B cell (primary cell): ENCODE data around the gene TP53BP1. TPM values are rescaled to one million over a fixed set of nuclear protein-coding genes. Genes with fewer than 3 reads are reported as not detected.

ENCODE experiments used
- ATAC-seq: fragments of 200-7000 bp; cut with Tn5 transposase; one replicate; pipeline ENCODE4 v1.10.0; 2021; ENCODE audit warnings: low read depth, mild to moderate bottlenecking, moderate number of reproducible peaks, moderate library complexity
- CTCF ChIA-PET: fragments of 350-600 bp; sonication (Branson Sonifier 250); formaldehyde crosslinking; loops from one replicate; lab custom pipeline; 2021; ENCODE audit warnings: antibody characterized with exemption, inconsistent platforms; lab: Charles Lee
- POLR2A ChIA-PET: fragments of 350-600 bp; sonication (Branson Sonifier 250); formaldehyde crosslinking; loops from one replicate; lab custom pipeline; 2021; ENCODE audit warnings: antibody characterized with exemption; lab: Charles Lee
- DNase-seq: peaks from one replicate; pipeline ENCODE4 v3.0.0; 2013
- H2AFZ ChIP-seq: 2 replicates; pipeline ENCODE4 v1.6.1; 2012; ENCODE audit warnings: mild to moderate bottlenecking, low read depth, low read length; ENCODE audit not compliant: insufficient read depth, poor library complexity, severe bottlenecking
- H3K27ac ChIP-seq, 2 donors: 1 replicate in 1 of 2; 2 replicates in 1 of 2; pipeline ENCODE4 v1.5.1; 2012 to 2013; ENCODE audit warnings: low read length in 2 of 2, mild to moderate bottlenecking in 2 of 2, moderate library complexity in 1 of 2
- H3K27me3 ChIP-seq, 4 experiments: fragments of 200-600 bp in 1 of 4; sonication (generic) in 1 of 4; replicated peaks in 1 of 4; 1 replicate in 2 of 4; 2 replicates in 2 of 4; pipeline versions ENCODE4 v1.6.1 to v1.7.0; 2013 to 2016; ENCODE audit warnings: low read length in 3 of 4, mild to moderate bottlenecking in 2 of 4, mixed read lengths in 1 of 4, moderate library complexity in 1 of 4; ENCODE audit not compliant: insufficient read depth in 4 of 4, control insufficient read depth in 3 of 4; ENCODE audit errors: control extremely low read depth in 1 of 4
- H3K36me3 ChIP-seq, 2 experiments: replicated peaks in 1 of 2; 1 replicate in 1 of 2; 2 replicates in 1 of 2; pipeline versions ENCODE4 v1.6.1 to v1.7.1; 2013; ENCODE audit warnings: low read length in 1 of 2; ENCODE audit not compliant: insufficient read depth in 2 of 2, control insufficient read depth in 1 of 2; ENCODE audit errors: control extremely low read depth in 1 of 2, extremely low read depth in 1 of 2
- H3K4me1 ChIP-seq, 2 donors: fragments of 200-600 bp in 1 of 2; sonication (generic) in 1 of 2; 1 replicate in 1 of 2; 2 replicates in 1 of 2; pipeline versions ENCODE4 v1.5.1 to v1.6.1; 2013 to 2017; ENCODE audit warnings: low read length in 2 of 2; ENCODE audit not compliant: control insufficient read depth in 2 of 2, insufficient read depth in 2 of 2
- H3K4me2 ChIP-seq: replicated peaks from 2 replicates; pipeline ENCODE3; 2012; ENCODE audit warnings: mild to moderate bottlenecking, low read depth, low read length; ENCODE audit not compliant: poor library complexity, severe bottlenecking
- H3K4me3 ChIP-seq, 5 experiments: fragments of 200-600 bp in 1 of 5; sonication (generic) in 1 of 5; 1 replicate in 3 of 5; 2 replicates in 2 of 5; pipeline versions ENCODE4 v1.5.1 to v1.7.0; 2011 to 2016; ENCODE audit warnings: low read length in 4 of 5, mild to moderate bottlenecking in 4 of 5, low read depth in 2 of 5, control low read depth in 1 of 5, moderate library complexity in 1 of 5; ENCODE audit not compliant: insufficient read depth in 1 of 5; ENCODE audit errors: control extremely low read depth in 1 of 5, extremely low read depth in 1 of 5
- H3K79me2 ChIP-seq: fragments of 200-600 bp; sonication (generic); one replicate; pipeline ENCODE4 v1.6.0; 2016; ENCODE audit warnings: low read length; ENCODE audit not compliant: control insufficient read depth, insufficient read depth
- H3K9ac ChIP-seq: fragments of 200-600 bp; sonication (generic); 2 replicates; pipeline ENCODE4 v1.6.1; 2017; ENCODE audit warnings: mild to moderate bottlenecking, low read length, moderate library complexity
- H3K9me3 ChIP-seq, 3 donors: one replicate each; pipeline versions ENCODE4 v1.6.1 to v1.7.1; 2013; ENCODE audit warnings: low read length in 2 of 3; ENCODE audit not compliant: control insufficient read depth in 2 of 3, insufficient read depth in 1 of 3; ENCODE audit errors: control extremely low read depth in 1 of 3
- H4K20me1 ChIP-seq: 2 replicates; pipeline ENCODE4 v1.6.0; 2012; ENCODE audit warnings: mild to moderate bottlenecking, low read length; ENCODE audit not compliant: insufficient read depth, control insufficient read depth, poor library complexity, severe bottlenecking
- H3K27ac Mint-ChIP-seq: one replicate; pipeline ENCODE4 v1.8.0; 2021; ENCODE audit warnings: mixed read lengths
- H3K27me3 Mint-ChIP-seq: one replicate; pipeline ENCODE4 v1.8.0; 2021; ENCODE audit warnings: mixed read lengths
- H3K4me1 Mint-ChIP-seq: one replicate; pipeline ENCODE4 v1.8.0; 2021; ENCODE audit warnings: mixed read lengths
- H3K4me3 Mint-ChIP-seq: one replicate; pipeline ENCODE4 v1.8.0; 2021; ENCODE audit warnings: mixed read lengths
- H3K9me3 Mint-ChIP-seq: one replicate; pipeline ENCODE4 v1.8.0; 2022; ENCODE audit warnings: mixed read lengths; ENCODE audit not compliant: insufficient read depth
- EZH2 ChIP-seq: IDR thresholded peaks from 2 replicates; pipeline ENCODE4 v1.6.1; 2012; ENCODE audit warnings: borderline replicate concordance, low read depth, mild to moderate bottlenecking, moderate library complexity, low read length; ENCODE audit not compliant: insufficient read depth, poor library complexity, severe bottlenecking
- WGBS: methylation state at CpG from one replicate; pipeline ENCODE4 v1.1.5; 2013; ENCODE audit warnings: missing lambda C conversion rate; ENCODE audit not compliant: insufficient coverage; 5-methylcytosine and 5-hydroxymethylcytosine counted together
- intact Hi-C: fragments of 100-400 bp; cut with micrococcal nuclease; formaldehyde crosslinking; loops from one replicate; pipeline ENCODE4 v1.10.0; 2022
- polyA plus RNA-seq: library from polyadenylated mRNA; depleted of rRNA; stranded (reverse); fragments of >200 nt; gene quantifications from 2 replicates; pipeline ENCODE4 v1.2.3, GENCODE V29; 2012
- total RNA-seq, 2 donors: library from RNA; stranded (reverse); fragments of 120-200 nt in 1 of 2; gene quantifications; 1 replicate in 1 of 2; 2 replicates in 1 of 2; pipeline versions ENCODE4 v1.2.3 to v1.2.4, GENCODE V29; 2013 to 2022
- TF ChIP-seq, protein P1 (sequence below): fragments of 200-600 bp; IDR thresholded peaks from one replicate; pipeline ENCODE4 v1.8.0; 2022; ENCODE audit warnings: antibody characterized with exemption, mild to moderate bottlenecking

The TP53BP1 gene
- total and polyA plus RNA-seq, 2 donors (not counting 1 experiment from before 2014, with no cell fraction given), result 13.1 to 70.5 TPM

DNA sequence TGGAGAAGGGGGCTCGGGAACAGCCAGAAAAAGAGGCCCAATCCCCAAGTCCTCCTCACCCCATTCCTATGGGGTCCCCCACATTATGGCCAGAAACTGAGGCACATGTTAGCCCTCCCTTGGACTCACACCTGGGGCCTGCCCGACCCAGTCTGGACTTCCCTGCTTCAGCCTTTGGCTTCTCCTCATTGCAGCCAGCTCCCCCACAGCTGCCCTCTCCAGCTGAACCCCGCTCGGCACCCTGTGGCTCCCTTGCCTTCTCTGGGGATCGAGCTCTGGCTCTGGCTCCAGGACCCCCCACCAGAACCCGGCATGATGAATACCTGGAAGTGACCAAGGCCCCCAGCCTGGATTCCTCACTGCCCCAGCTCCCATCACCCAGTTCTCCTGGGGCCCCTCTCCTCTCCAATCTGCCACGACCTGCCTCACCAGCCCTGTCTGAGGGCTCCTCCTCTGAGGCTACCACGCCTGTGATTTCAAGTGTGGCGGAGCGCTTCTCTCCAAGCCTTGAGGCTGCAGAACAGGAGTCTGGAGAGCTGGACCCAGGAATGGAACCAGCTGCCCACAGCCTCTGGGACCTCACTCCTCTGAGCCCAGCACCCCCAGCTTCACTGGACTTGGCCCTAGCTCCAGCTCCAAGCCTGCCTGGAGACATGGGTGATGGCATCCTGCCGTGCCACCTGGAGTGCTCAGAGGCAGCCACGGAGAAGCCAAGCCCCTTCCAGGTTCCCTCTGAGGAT, 35.0 kb upstream of the TP53BP1 start:
- Histone ChIP-seq H3K36me3 (no peaks in the 10 kb centered on the region), H3K9me3 (no peaks in the 10 kb centered on the region), H3K27ac (no peak overlapping the region), H2AFZ (no peak overlapping the region), H4K20me1 (no peaks in the 10 kb centered on the region), H3K4me1 (no peaks in the 10 kb centered on the region), H3K4me2 (no peak overlapping the region), H3K4me3 (no peak overlapping the region), H3K27me3 (no peaks in the 10 kb centered on the region), H3K79me2 (no peaks in the 10 kb centered on the region), H3K9ac (no peak overlapping the region)
- TF ChIP-seq EZH2, result no peak
- TF ChIP-seq, protein P1, sequence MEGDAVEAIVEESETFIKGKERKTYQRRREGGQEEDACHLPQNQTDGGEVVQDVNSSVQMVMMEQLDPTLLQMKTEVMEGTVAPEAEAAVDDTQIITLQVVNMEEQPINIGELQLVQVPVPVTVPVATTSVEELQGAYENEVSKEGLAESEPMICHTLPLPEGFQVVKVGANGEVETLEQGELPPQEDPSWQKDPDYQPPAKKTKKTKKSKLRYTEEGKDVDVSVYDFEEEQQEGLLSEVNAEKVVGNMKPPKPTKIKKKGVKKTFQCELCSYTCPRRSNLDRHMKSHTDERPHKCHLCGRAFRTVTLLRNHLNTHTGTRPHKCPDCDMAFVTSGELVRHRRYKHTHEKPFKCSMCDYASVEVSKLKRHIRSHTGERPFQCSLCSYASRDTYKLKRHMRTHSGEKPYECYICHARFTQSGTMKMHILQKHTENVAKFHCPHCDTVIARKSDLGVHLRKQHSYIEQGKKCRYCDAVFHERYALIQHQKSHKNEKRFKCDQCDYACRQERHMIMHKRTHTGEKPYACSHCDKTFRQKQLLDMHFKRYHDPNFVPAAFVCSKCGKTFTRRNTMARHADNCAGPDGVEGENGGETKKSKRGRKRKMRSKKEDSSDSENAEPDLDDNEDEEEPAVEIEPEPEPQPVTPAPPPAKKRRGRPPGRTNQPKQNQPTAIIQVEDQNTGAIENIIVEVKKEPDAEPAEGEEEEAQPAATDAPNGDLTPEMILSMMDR, result no peak
- 92% methylated on average over 12 of the region's 12 CpGs for WGBS
- H3K27ac Mint-ChIP-seq, result no peak overlapping the region
- CTCF ChIA-PET, result no interaction called here
- no peak overlapping the region for H3K4me3 Mint-ChIP-seq
- no peaks in the 10 kb centered on the region for H3K27me3 Mint-ChIP-seq
- POLR2A ChIA-PET, result no interaction called here
- intact Hi-C loops, result no loop called here
- H3K4me1 Mint-ChIP-seq, result no peaks in the 10 kb centered on the region
- ATAC-seq, result no peak
- no peak for DNase-seq
- no peaks in the 10 kb centered on the region for H3K9me3 Mint-ChIP-seq

DNA sequence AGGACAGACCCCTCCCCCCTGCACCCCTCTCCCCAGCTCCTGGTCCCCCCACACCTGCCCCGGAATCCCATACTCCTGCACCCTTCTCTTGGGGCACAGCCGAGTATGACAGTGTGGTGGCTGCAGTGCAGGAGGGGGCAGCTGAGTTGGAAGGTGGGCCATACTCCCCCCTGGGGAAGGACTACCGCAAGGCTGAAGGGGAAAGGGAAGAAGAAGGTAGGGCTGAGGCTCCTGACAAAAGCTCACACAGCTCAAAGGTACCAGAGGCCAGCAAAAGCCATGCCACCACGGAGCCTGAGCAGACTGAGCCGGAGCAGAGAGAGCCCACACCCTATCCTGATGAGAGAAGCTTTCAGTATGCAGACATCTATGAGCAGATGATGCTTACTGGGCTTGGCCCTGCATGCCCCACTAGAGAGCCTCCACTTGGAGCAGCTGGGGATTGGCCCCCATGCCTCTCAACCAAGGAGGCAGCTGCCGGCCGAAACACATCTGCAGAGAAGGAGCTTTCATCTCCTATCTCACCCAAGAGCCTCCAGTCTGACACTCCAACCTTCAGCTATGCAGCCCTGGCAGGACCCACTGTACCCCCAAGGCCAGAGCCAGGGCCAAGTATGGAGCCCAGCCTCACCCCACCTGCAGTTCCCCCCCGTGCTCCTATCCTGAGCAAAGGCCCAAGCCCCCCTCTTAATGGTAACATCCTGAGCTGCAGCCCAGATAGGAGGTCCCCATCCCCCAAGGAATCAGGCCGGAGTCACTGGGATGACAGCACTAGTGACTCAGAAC, 34.3 kb upstream of the TP53BP1 start:
- Histone ChIP-seq H3K9me3 (no peaks in the 10 kb centered on the region), H3K36me3 (no peaks in the 10 kb centered on the region), H3K4me2 (no peak overlapping the region), H3K79me2 (no peaks in the 10 kb centered on the region), H3K4me3 (no peak overlapping the region), H3K4me1 (no peaks in the 10 kb centered on the region), H3K27ac (no peak overlapping the region), H2AFZ (no peak overlapping the region), H3K27me3 (no peaks in the 10 kb centered on the region), H3K9ac (no peak overlapping the region), H4K20me1 (no peaks in the 10 kb centered on the region)
- intact Hi-C loops, result no loop called here
- WGBS, result 92% methylated on average over 7 of the region's 9 CpGs
- POLR2A ChIA-PET, result no interaction called here
- no peaks in the 10 kb centered on the region for H3K9me3 Mint-ChIP-seq
- H3K27ac Mint-ChIP-seq, result no peak overlapping the region
- H3K4me3 Mint-ChIP-seq, result no peak overlapping the region
- ATAC-seq (no peak), DNase-seq (no peak)
- H3K4me1 Mint-ChIP-seq, result no peaks in the 10 kb centered on the region
- CTCF ChIA-PET, result no interaction called here
- H3K27me3 Mint-ChIP-seq, result peaks cover 2% of the 10 kb centered on the region
- no peak for TF ChIP-seq EZH2
- TF ChIP-seq, protein P1, result no peak
